ENCODE results near the gene SERBP1.

SERBP1 gene

DNA sequence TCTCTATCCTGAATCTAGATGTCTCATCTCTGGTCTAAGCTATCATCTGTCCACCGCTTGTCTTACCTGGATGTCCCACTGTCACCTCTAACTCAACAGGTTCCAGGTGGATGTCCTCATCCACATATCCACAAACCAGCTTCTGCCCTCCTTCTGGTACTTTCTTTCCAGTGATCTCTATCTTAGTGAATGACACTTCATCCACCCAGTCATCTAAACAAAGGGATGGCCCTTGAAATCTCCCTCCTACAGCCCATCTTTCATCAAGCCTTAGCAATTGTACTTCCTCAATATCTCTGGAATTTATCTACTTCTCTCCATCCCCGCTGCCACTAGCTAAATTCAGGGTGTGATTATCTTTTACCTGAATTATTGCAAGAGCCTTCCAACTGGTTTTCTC is 33.9 kb upstream of the SERBP1 start:
- H2AFZ ChIP-seq: no peak overlapping the region
- H3K9me3 ChIP-seq (ENCODE audit: control insufficient read depth, low read length): no peaks in the 10 kb centered on the region
- H3K4me1 ChIP-seq: peaks cover 3% of the 10 kb centered on the region
- TF ChIP-seq, protein P1, sequence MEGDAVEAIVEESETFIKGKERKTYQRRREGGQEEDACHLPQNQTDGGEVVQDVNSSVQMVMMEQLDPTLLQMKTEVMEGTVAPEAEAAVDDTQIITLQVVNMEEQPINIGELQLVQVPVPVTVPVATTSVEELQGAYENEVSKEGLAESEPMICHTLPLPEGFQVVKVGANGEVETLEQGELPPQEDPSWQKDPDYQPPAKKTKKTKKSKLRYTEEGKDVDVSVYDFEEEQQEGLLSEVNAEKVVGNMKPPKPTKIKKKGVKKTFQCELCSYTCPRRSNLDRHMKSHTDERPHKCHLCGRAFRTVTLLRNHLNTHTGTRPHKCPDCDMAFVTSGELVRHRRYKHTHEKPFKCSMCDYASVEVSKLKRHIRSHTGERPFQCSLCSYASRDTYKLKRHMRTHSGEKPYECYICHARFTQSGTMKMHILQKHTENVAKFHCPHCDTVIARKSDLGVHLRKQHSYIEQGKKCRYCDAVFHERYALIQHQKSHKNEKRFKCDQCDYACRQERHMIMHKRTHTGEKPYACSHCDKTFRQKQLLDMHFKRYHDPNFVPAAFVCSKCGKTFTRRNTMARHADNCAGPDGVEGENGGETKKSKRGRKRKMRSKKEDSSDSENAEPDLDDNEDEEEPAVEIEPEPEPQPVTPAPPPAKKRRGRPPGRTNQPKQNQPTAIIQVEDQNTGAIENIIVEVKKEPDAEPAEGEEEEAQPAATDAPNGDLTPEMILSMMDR (IDR thresholded peaks at IDR 0.05): no peak
- H3K9ac ChIP-seq: no peak overlapping the region
- no peaks in the 10 kb centered on the region for H3K36me3 ChIP-seq (ENCODE audit: control insufficient read depth, insufficient read depth, low read length)
- H3K4me2 ChIP-seq (ENCODE audit: low read length): no peak overlapping the region
- H3K4me3 ChIP-seq (ENCODE audit: low read depth, low read length): no peak overlapping the region
- no peak overlapping the region for H3K27ac ChIP-seq
- no peaks in the 10 kb centered on the region for H3K27me3 ChIP-seq (ENCODE audit: control insufficient read depth, insufficient read depth, low read length)
- H3K79me2 ChIP-seq: no peaks in the 10 kb centered on the region

GRCh38 chr1:67463298-67463955 is 33.2 kb upstream of the SERBP1 start:
- Histone ChIP-seq H3K27ac (no peak overlapping the region), H3K4me1 (peaks cover 3% of the 10 kb centered on the region), H2AFZ (no peak overlapping the region), H3K27me3 (ENCODE audit: control insufficient read depth, insufficient read depth, low read length) (no peaks in the 10 kb centered on the region), H3K9ac (no peak overlapping the region), H3K4me3 (ENCODE audit: low read depth, low read length) (no peak overlapping the region), H3K79me2 (no peaks in the 10 kb centered on the region), H3K36me3 (ENCODE audit: control insufficient read depth, insufficient read depth, low read length) (no peaks in the 10 kb centered on the region), H3K9me3 (ENCODE audit: control insufficient read depth, low read length) (no peaks in the 10 kb centered on the region), H3K4me2 (ENCODE audit: low read length) (no peak overlapping the region)
- TF ChIP-seq, protein P1 (IDR thresholded peaks at IDR 0.05): no peak

- Histone ChIP-seq H2AFZ (peak overlapping the region; percentile 56), H3K4me3 (ENCODE audit: low read depth, low read length) (no peak overlapping the region), H3K4me1 (peaks cover 3% of the 10 kb centered on the region), H3K4me2 (ENCODE audit: low read length) (no peak overlapping the region), H3K27ac (no peak overlapping the region), H3K36me3 (ENCODE audit: control insufficient read depth, insufficient read depth, low read length) (no peaks in the 10 kb centered on the region), H3K79me2 (no peaks in the 10 kb centered on the region), H3K9me3 (ENCODE audit: control insufficient read depth, low read length) (no peaks in the 10 kb centered on the region), H3K27me3 (ENCODE audit: control insufficient read depth, insufficient read depth, low read length) (no peaks in the 10 kb centered on the region), H3K9ac (no peak overlapping the region)
- TF ChIP-seq, protein P1 (IDR thresholded peaks at IDR 0.05): no peak
These were observed 30.7 kb upstream of the SERBP1 start for GRCh38 chr1:67460676-67461500.

GRCh38 chr1:67459068-67459467 is 28.9 kb upstream of the SERBP1 start:
- no peak overlapping the region for H3K27ac ChIP-seq
- H3K4me2 ChIP-seq (ENCODE audit: low read length): no peak overlapping the region
- H3K9me3 ChIP-seq (ENCODE audit: control insufficient read depth, low read length): no peaks in the 10 kb centered on the region
- no peak overlapping the region for H3K9ac ChIP-seq
- no peak overlapping the region for H2AFZ ChIP-seq
- no peaks in the 10 kb centered on the region for H3K27me3 ChIP-seq (ENCODE audit: control insufficient read depth, insufficient read depth, low read length)
- TF ChIP-seq, protein P1 (IDR thresholded peaks at IDR 0.05): no peak
- no peaks in the 10 kb centered on the region for H3K79me2 ChIP-seq
- no peak overlapping the region for H3K4me3 ChIP-seq (ENCODE audit: low read depth, low read length)
- no peaks in the 10 kb centered on the region for H3K4me1 ChIP-seq
- H3K36me3 ChIP-seq (ENCODE audit: control insufficient read depth, insufficient read depth, low read length): no peaks in the 10 kb centered on the region
